Uterus (tissue), 4 donors: ENCODE data around the gene STK36. TPM values are rescaled to one million over a fixed set of nuclear protein-coding genes. Genes with fewer than 3 reads are reported as not detected.
A peak's percentile ranks its signal among the peaks of the same experiment; 100 is the strongest.

Experiments
- DNase-seq, 2 donors: peaks; one replicate each; pipeline ENCODE4 v3.0.0-alpha.2; 2019 to 2020
- H3K27ac ChIP-seq, 2 donors: fragments of 200-600 bp; sonication (generic); 1 replicate in 1 of 2; 2 replicates in 1 of 2; pipeline ENCODE4 v1.5.1; 2016 to 2018
- H3K27me3 ChIP-seq, 2 donors: fragments of 200-600 bp; sonication (generic); one replicate each; pipeline ENCODE4 v1.5.1; 2018 to 2019; ENCODE audit warnings: control low read depth in 1 of 2
- H3K36me3 ChIP-seq, 2 donors: fragments of 200-600 bp; sonication (generic); one replicate each; pipeline ENCODE4 v1.5.1; 2019; ENCODE audit warnings: control low read depth in 1 of 2
- H3K4me1 ChIP-seq, 2 donors: fragments of 200-600 bp; sonication (generic); one replicate each; pipeline ENCODE4 v1.5.1; 2018 to 2019; ENCODE audit warnings: control low read depth in 1 of 2
- H3K4me3 ChIP-seq, 2 donors: fragments of 200-600 bp; sonication (generic); 1 replicate in 1 of 2; 2 replicates in 1 of 2; pipeline ENCODE4 v1.5.1; 2018 to 2019; ENCODE audit warnings: mild to moderate bottlenecking in 1 of 2
- H3K9me3 ChIP-seq, 2 donors: fragments of 200-600 bp; sonication (generic); one replicate each; pipeline ENCODE4 v1.5.1; 2019; ENCODE audit warnings: control low read depth in 1 of 2
- CTCF ChIP-seq, 4 experiments: fragments of 200-600 bp in 2 of 4; fragments of 450-650 bp in 2 of 4; sonication (generic) in 2 of 4; IDR thresholded peaks; one replicate each; pipeline ENCODE4 v1.5.1; 2016 to 2019; ENCODE audit warnings: antibody characterized with exemption in 4 of 4, mild to moderate bottlenecking in 2 of 4, moderate library complexity in 1 of 4
- POLR2A ChIP-seq, 2 donors: fragments of 450-650 bp; IDR thresholded peaks; one replicate each; pipeline ENCODE4 v1.6.1; 2016; ENCODE audit warnings: antibody characterized with exemption in 2 of 2, mild to moderate bottlenecking in 1 of 2, moderate library complexity in 1 of 2
- intact Hi-C: fragments of 100-400 bp; cut with DNase I; formaldehyde crosslinking; loops from one replicate; pipeline ENCODE4 v1.15.1; 2023; ENCODE audit warnings: low total_unique reads
- total RNA-seq, 4 donors: library from RNA; depleted of rRNA in 3 of 4; stranded (reverse); fragments of >200 nt in 3 of 4; gene quantifications; one replicate each; pipeline versions ENCODE4 v1.1.0 to v1.2.4, GENCODE V29; 2014 to 2023
- donor health status: DM: yes; HTN: yes; CAD: no.

STK36 gene
- total RNA-seq, 4 donors from 2014 or later = 7.4 to 52.1 (median 45.5) TPM

- intact Hi-C loops = no loop called here
- H3K36me3 ChIP-seq = no peaks in the 10 kb centered on the region
Measured at GRCh38 chr2:218701806-218702205, 29.9 kb downstream of the STK36 start.

DNA sequence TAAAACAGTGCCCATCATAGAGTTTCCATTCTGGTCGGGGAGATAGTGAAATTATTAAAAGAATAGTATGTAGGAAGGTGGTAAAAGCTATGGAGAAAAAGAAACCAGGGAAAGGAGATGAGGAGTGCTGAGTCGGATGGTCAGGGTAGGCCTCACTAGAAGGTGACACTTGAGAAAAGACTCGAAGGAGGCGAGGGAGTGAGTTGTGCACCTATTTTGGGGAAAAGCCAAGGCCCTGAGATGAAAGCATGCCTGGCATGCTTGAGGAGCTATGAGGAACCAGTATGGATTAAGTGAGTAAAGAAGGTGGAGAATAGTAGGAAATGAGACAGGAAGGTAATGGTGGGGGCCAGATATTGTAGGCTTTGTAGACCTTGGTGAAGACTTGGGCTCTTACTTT, 31.5 kb downstream of the STK36 start:
- TF ChIP-seq POLR2A (IDR thresholded peaks at IDR 0.05) (no peak), CTCF (IDR thresholded peaks at IDR 0.05) (no peak)
- H3K4me1 ChIP-seq = no peaks in the 10 kb centered on the region
- intact Hi-C loops = no loop called here
- H3K4me3 ChIP-seq = no peak overlapping the region
- H3K36me3 ChIP-seq = no peaks in the 10 kb centered on the region
- H3K9me3 ChIP-seq = no peaks in the 10 kb centered on the region
- H3K27me3 ChIP-seq = no peaks in the 10 kb centered on the region
- no peak for DNase-seq
- no peak overlapping the region for H3K27ac ChIP-seq

More at GRCh38 chr2:218701806-218702205, 29.9 kb downstream of the STK36 start:
- Histone ChIP-seq H3K9me3 (no peaks in the 10 kb centered on the region), H3K27me3 (no peaks in the 10 kb centered on the region), H3K4me1 (no peaks in the 10 kb centered on the region), H3K4me3 (no peak overlapping the region), H3K27ac (no peak overlapping the region)
- DNase-seq = no peak
- TF ChIP-seq POLR2A (IDR thresholded peaks at IDR 0.05) = no peak
- TF ChIP-seq CTCF (IDR thresholded peaks at IDR 0.05) = no peak

- Histone ChIP-seq H3K4me1 (peaks cover 0 to 7% of the 10 kb centered on the region in 2 donors), H3K27me3 (no peaks in the 10 kb centered on the region), H3K4me3 (no peak overlapping the region), H3K36me3 (no peaks in the 10 kb centered on the region), H3K27ac (no peak overlapping the region), H3K9me3 (no peaks in the 10 kb centered on the region)
- no peak for DNase-seq
- TF ChIP-seq POLR2A (IDR thresholded peaks at IDR 0.05) (no peak), CTCF (IDR thresholded peaks at IDR 0.05) (no peak)
- intact Hi-C loops = no loop called here
Measured at GRCh38 chr2:218708086-218708485, 36.2 kb downstream of the STK36 start.

DNA sequence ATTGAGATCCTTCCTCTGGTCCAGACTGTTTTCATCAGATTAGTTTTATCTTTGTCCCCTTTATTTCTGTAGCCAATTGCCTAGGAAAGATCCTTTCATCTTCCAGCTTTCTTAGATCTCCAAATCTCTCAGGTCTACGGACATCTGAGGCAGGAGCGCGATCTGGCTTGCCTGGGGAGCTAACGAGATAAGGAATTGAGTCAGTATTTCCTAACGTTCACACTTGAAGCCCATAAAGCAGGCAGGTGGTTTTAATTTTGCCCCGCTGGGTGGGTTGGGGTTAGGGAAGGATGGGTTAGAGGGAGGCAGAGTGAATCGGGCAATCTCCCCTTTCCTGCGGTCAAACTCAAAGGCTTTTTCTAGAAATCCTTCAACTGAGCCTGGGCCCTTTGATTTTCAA, 38.0 kb downstream of the STK36 start:
- Histone ChIP-seq H3K27me3 (no peaks in the 10 kb centered on the region), H3K27ac (no peak overlapping the region), H3K36me3 (no peaks in the 10 kb centered on the region), H3K4me3 (no peak overlapping the region), H3K4me1 (peaks cover 0 to 7% of the 10 kb centered on the region in 2 donors), H3K9me3 (no peaks in the 10 kb centered on the region)
- intact Hi-C loops = no loop called here
- DNase-seq = peak in 1 of 2 donors; percentile 18
- TF ChIP-seq POLR2A (IDR thresholded peaks at IDR 0.05) (no peak), CTCF (IDR thresholded peaks at IDR 0.05) (no peak)

- TF ChIP-seq CTCF (IDR thresholded peaks at IDR 0.05) (no peak), POLR2A (IDR thresholded peaks at IDR 0.05) (no peak)
- no peaks in the 10 kb centered on the region for H3K36me3 ChIP-seq
- H3K27ac ChIP-seq = peak overlapping the region; percentile 54 to 89
- intact Hi-C loops = no loop called here
- H3K4me3 ChIP-seq = peak overlapping the region; percentile 26 to 80
- H3K27me3 ChIP-seq = no peaks in the 10 kb centered on the region
- peaks cover 0 to 7% of the 10 kb centered on the region in 2 donors for H3K4me1 ChIP-seq
- DNase-seq = no peak
- no peaks in the 10 kb centered on the region for H3K9me3 ChIP-seq
Measured at GRCh38 chr2:218710334-218710686, 38.4 kb downstream of the STK36 start.
